C4-2B (cell line): ENCODE results near the gene STPG3.

Experiments
- H3K27ac ChIP-seq: fragments of 450-650 bp; 2 replicates; pipeline ENCODE4 v1.5.1; 2017
- CTCF ChIP-seq: fragments of 450-650 bp; conservative IDR thresholded peaks from 2 replicates; pipeline ENCODE4 v1.5.1; 2017; ENCODE audit warnings: mild to moderate bottlenecking
- ZFX ChIP-seq: fragments of 450-650 bp; IDR thresholded peaks from 2 replicates; pipeline ENCODE4 v1.6.1; 2017

The STPG3 gene

GRCh38 chr9:137218754-137219271 is 32.3 kb upstream of the STPG3 start:
- H3K27ac ChIP-seq, result peak overlapping the region; percentile 98
- TF ChIP-seq CTCF, result no peak
- no peak for TF ChIP-seq ZFX

- TF ChIP-seq CTCF (no peak), ZFX (no peak)
- peak overlapping the region; percentile 98 for H3K27ac ChIP-seq
These were observed 31.2 kb upstream of the STPG3 start for GRCh38 chr9:137219757-137220316.

- TF ChIP-seq ZFX (no peak), CTCF (no peak)
- no peak overlapping the region; the same call in 1 of the 2 replicates for H3K27ac ChIP-seq
These were observed 30.6 kb upstream of the STPG3 start for GRCh38 chr9:137220317-137221094.

GRCh38 chr9:137221095-137221505 is 30.0 kb upstream of the STPG3 start:
- H3K27ac ChIP-seq, result peak overlapping the region; percentile 88
- TF ChIP-seq ZFX (no peak), CTCF (no peak)

- peak overlapping the region; percentile 88 for H3K27ac ChIP-seq
- TF ChIP-seq CTCF (no peak), ZFX (peak; percentile 33)
These were observed 29.5 kb upstream of the STPG3 start for GRCh38 chr9:137221506-137222111.

- peak within 1 kb of the TSS; percentile 88 for H3K27ac ChIP-seq
These were observed 28.7 kb upstream of the STPG3 start, which contains the start of gene RNF208 for GRCh38 chr9:137222190-137223077. TSS of gene RNF208 (minus strand) at chr9:137222240. CDS start at chr9:137221212, 1,028 bp downstream.

More at GRCh38 chr9:137222190-137223077, 28.7 kb upstream of the STPG3 start, which contains the start of gene RNF208:
- TF ChIP-seq ZFX, result peak; percentile 65
- TF ChIP-seq CTCF, result no peak
